Tibial nerve (tissue), 4 donors: Measurements from ENCODE around the gene GPRIN1. TPM values are rescaled to one million over a fixed set of nuclear protein-coding genes. Genes with fewer than 3 reads are reported as not detected.

Experiments
- DNase-seq, 2 donors: peaks; one replicate each; pipeline ENCODE4 v3.0.0-alpha.2; 2019; ENCODE audit warnings: low spot score in 2 of 2
- H3K27ac ChIP-seq, 4 donors: fragments of 200-600 bp; sonication (generic) in 3 of 4; one replicate each; pipeline ENCODE4 v1.5.1; 2017 to 2019; ENCODE audit warnings: mild to moderate bottlenecking in 1 of 4
- H3K27me3 ChIP-seq, 2 donors: fragments of 200-600 bp; sonication (generic) in 1 of 2; one replicate each; pipeline versions ENCODE4 v1.5.1 to v1.6.0; 2017 to 2019
- H3K36me3 ChIP-seq, 3 donors: fragments of 200-600 bp; sonication (generic); one replicate each; pipeline ENCODE4 v1.5.1; 2018 to 2019
- H3K4me1 ChIP-seq, 4 donors: fragments of 200-600 bp; sonication (generic) in 3 of 4; one replicate each; pipeline ENCODE4 v1.5.1; 2017 to 2019
- H3K4me3 ChIP-seq, 4 donors: fragments of 200-600 bp; sonication (generic) in 3 of 4; one replicate each; pipeline ENCODE4 v1.5.1; 2017 to 2019; ENCODE audit warnings: mild to moderate bottlenecking in 1 of 4, moderate library complexity in 1 of 4
- H3K9me3 ChIP-seq, 4 donors: fragments of 200-600 bp; sonication (generic) in 3 of 4; one replicate each; pipeline ENCODE4 v1.5.1; 2017 to 2019
- EP300 ChIP-seq, 2 donors: sonication (generic); formaldehyde crosslinking; IDR thresholded peaks; one replicate each; pipeline ENCODE4 v1.6.1; 2017; ENCODE audit warnings: antibody characterized with exemption in 2 of 2, mild to moderate bottlenecking in 1 of 2
- POLR2A ChIP-seq, 2 donors: fragments of 450-650 bp; IDR thresholded peaks; one replicate each; pipeline ENCODE4 v1.6.1; 2017; ENCODE audit warnings: antibody characterized with exemption in 2 of 2, mild to moderate bottlenecking in 2 of 2, moderate library complexity in 2 of 2
- WGBS, 2 donors: methylation state at CpG; one replicate each; pipeline ENCODE4 v1.1.5; 2018; 5-methylcytosine and 5-hydroxymethylcytosine counted together
- total RNA-seq, 4 donors: library from RNA; depleted of rRNA; stranded (reverse); fragments of >200 nt; gene quantifications; one replicate each; pipeline ENCODE4 v1.1.0, GENCODE V29; 2016
- TF ChIP-seq, protein P1 (sequence below), 5 experiments: fragments of 200-600 bp in 3 of 5; fragments of 450-650 bp in 2 of 5; sonication (generic) in 3 of 5; IDR thresholded peaks; one replicate each; pipeline ENCODE4 v1.5.1; 2016 to 2019; ENCODE audit warnings: antibody characterized with exemption in 5 of 5, mild to moderate bottlenecking in 3 of 5, moderate library complexity in 2 of 5

GPRIN1 gene
- total RNA-seq, 4 donors from 2014 or later: 0.22 to 0.90 TPM; not detected in 2

- 48 to 60% methylated on average over 10 of the region's 10 CpGs for WGBS, 2 donors
- H3K27me3 ChIP-seq: no peaks in the 10 kb centered on the region
- TF ChIP-seq EP300 (IDR thresholded peaks at IDR 0.05) (no peak), POLR2A (IDR thresholded peaks at IDR 0.05) (no peak)
- TF ChIP-seq, protein P1, sequence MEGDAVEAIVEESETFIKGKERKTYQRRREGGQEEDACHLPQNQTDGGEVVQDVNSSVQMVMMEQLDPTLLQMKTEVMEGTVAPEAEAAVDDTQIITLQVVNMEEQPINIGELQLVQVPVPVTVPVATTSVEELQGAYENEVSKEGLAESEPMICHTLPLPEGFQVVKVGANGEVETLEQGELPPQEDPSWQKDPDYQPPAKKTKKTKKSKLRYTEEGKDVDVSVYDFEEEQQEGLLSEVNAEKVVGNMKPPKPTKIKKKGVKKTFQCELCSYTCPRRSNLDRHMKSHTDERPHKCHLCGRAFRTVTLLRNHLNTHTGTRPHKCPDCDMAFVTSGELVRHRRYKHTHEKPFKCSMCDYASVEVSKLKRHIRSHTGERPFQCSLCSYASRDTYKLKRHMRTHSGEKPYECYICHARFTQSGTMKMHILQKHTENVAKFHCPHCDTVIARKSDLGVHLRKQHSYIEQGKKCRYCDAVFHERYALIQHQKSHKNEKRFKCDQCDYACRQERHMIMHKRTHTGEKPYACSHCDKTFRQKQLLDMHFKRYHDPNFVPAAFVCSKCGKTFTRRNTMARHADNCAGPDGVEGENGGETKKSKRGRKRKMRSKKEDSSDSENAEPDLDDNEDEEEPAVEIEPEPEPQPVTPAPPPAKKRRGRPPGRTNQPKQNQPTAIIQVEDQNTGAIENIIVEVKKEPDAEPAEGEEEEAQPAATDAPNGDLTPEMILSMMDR (IDR thresholded peaks at IDR 0.05): no peak
- no peaks in the 10 kb centered on the region for H3K4me1 ChIP-seq
- no peak overlapping the region for H3K27ac ChIP-seq
- H3K4me3 ChIP-seq: no peak overlapping the region
- no peaks in the 10 kb centered on the region for H3K36me3 ChIP-seq
- no peak for DNase-seq
- H3K9me3 ChIP-seq: peaks cover 0 to 4% (median 0%) of the 10 kb centered on the region in 4 donors
Measured at GRCh38 chr5:176562189-176562588, 47.8 kb downstream of the GPRIN1 start.

DNA sequence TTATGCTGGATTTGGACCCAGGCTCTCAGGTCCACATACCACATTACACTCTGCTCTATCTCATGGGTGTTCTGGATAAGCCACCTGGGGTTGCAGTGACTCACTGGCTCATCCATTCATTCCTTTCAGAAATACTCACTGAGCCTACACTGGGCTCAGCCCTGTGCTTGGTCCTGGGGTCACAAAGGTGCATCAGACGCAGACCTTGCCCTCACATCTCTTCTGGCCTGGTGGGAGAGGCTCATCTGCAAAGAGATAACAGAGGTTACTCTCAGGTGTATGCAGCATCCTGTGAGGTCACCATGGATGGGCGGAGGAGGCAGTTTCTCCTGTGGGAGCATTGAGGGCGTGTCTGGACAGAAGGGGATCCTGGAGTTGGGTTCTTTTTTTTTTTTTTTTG is 48.7 kb downstream of the GPRIN1 start:
- Histone ChIP-seq H3K27me3 (no peaks in the 10 kb centered on the region), H3K27ac (no peak overlapping the region), H3K36me3 (no peaks in the 10 kb centered on the region), H3K4me3 (no peak overlapping the region), H3K4me1 (no peaks in the 10 kb centered on the region), H3K9me3 (no peaks in the 10 kb centered on the region)
- TF ChIP-seq EP300 (IDR thresholded peaks at IDR 0.05) (no peak), POLR2A (IDR thresholded peaks at IDR 0.05) (no peak)
- TF ChIP-seq, protein P1 (IDR thresholded peaks at IDR 0.05): no peak
- 92 to 98% methylated on average over 3 of the region's 3 CpGs for WGBS, 2 donors
- DNase-seq: no peak

GRCh38 chr5:176560364-176560763 is 49.6 kb downstream of the GPRIN1 start:
- Histone ChIP-seq H3K27me3 (no peaks in the 10 kb centered on the region), H3K4me1 (no peaks in the 10 kb centered on the region), H3K4me3 (no peak overlapping the region), H3K36me3 (no peaks in the 10 kb centered on the region), H3K9me3 (no peaks in the 10 kb centered on the region), H3K27ac (no peak overlapping the region)
- TF ChIP-seq, protein P1 (IDR thresholded peaks at IDR 0.05): no peak
- TF ChIP-seq EP300 (IDR thresholded peaks at IDR 0.05) (no peak), POLR2A (IDR thresholded peaks at IDR 0.05) (no peak)
- WGBS, 2 donors: 71% methylated on average over 8 of the region's 8 CpGs
- no peak for DNase-seq

DNA sequence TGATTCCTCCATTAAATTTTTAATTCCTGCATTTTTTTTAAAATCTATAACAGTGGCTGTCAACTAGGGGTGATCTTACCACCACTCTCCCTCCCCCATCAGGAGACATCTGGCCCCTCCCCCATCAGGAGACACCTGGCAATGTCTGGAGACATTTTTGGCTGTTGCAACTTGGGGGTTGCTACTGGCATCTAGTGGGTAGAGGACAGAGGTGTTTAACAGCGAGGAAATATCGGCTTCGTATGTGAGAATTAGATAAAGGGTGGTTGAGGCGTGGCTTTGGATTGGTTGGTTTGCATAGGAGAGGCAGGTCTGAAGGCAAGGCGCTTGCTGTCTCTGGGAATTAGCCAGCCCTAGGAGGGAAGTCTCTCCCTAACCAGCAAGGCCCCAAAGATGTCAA is 50.3 kb downstream of the GPRIN1 start:
- Histone ChIP-seq H3K4me3 (no peak overlapping the region), H3K9me3 (no peaks in the 10 kb centered on the region), H3K36me3 (no peaks in the 10 kb centered on the region), H3K27ac (no peak overlapping the region), H3K27me3 (no peaks in the 10 kb centered on the region), H3K4me1 (no peaks in the 10 kb centered on the region)
- TF ChIP-seq EP300 (IDR thresholded peaks at IDR 0.05) (no peak), POLR2A (IDR thresholded peaks at IDR 0.05) (no peak)
- TF ChIP-seq, protein P1 (IDR thresholded peaks at IDR 0.05): no peak
- WGBS, 2 donors: 58 to 65% methylated on average over 5 of the region's 5 CpGs
- DNase-seq: no peak

- H3K4me1 ChIP-seq: no peaks in the 10 kb centered on the region
- H3K27ac ChIP-seq: no peak overlapping the region
- H3K4me3 ChIP-seq: no peak overlapping the region
- TF ChIP-seq POLR2A (IDR thresholded peaks at IDR 0.05) (no peak), EP300 (IDR thresholded peaks at IDR 0.05) (no peak)
- TF ChIP-seq, protein P1 (IDR thresholded peaks at IDR 0.05): no peak
- no peak for DNase-seq
- WGBS, 2 donors: 96% methylated on average over 13 of the region's 13 CpGs
- H3K9me3 ChIP-seq: no peaks in the 10 kb centered on the region
- no peaks in the 10 kb centered on the region for H3K36me3 ChIP-seq
- peaks cover 0 to 14% of the 10 kb centered on the region in 2 donors for H3K27me3 ChIP-seq
Measured at GRCh38 chr5:176557846-176558245, 52.1 kb downstream of the GPRIN1 start.
